Measurements from ENCODE around the gene DGKB.
A peak's percentile ranks its signal among the peaks of the same experiment; 100 is the strongest.

GRCh38 chr7:14191686-14192098, 710.9 kb downstream of the DGKB start:
- TF ChIP-seq CTCF (IDR thresholded peaks at IDR 0.05) (no peak), REST (IDR thresholded peaks at IDR 0.05; ENCODE audit: low read depth, low read length) (no peak), TAF1 (IDR thresholded peaks at IDR 0.05; ENCODE audit: borderline replicate concordance, low read depth, low read length) (no peak), YY1 (IDR thresholded peaks at IDR 0.05; ENCODE audit: low read depth) (no peak), USF2 (IDR thresholded peaks at IDR 0.05; ENCODE audit: borderline replicate concordance, low read depth, low read length) (no peak), RCOR1 (IDR thresholded peaks at IDR 0.05; ENCODE audit: low read length) (no peak), SIN3A (IDR thresholded peaks at IDR 0.05; ENCODE audit: borderline replicate concordance, low read depth, low read length) (no peak), PBX3 (IDR thresholded peaks at IDR 0.05) (peak; percentile 91), EP300 (IDR thresholded peaks at IDR 0.05; ENCODE audit: borderline replicate concordance in 1 of 2, low read depth in 1 of 2, low read length in 1 of 2) (peak in 1 of 2 experiments; percentile 41; a peak in 1 of 4 replicates), MAX (IDR thresholded peaks at IDR 0.05; ENCODE audit: low read depth) (no peak), TEAD4 (IDR thresholded peaks at IDR 0.05; ENCODE audit: borderline replicate concordance, insufficient read depth) (no peak), JUND (IDR thresholded peaks at IDR 0.05) (peak; percentile 76), RFX5 (IDR thresholded peaks at IDR 0.05; ENCODE audit: low read length) (no peak)

Data from SK-N-SH (cell line).